Measurements from ENCODE around the gene RAB8B.

RAB8B gene

DNA sequence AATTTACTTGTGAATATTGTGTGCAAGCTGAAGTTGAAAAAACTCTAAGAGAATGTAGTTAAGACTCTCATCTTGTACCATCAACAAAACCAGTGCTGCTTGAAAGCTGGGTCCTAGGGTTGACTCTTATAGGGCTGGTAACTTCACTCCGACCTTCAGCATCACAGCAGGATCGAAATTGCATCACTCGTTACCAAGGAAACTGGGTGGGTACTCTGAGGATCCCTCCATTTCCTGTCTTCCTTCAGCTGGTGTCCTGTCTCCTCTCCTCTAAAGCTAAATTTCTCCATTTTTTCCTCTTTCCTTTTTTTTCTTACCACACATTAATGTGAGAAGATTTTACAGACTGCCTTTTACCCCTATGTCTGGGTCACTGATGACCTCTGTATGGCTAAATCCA, 85.0 kb downstream of the RAB8B start:
- DNase-seq (ENCODE audit: low read depth in 2 of 2) = no peak

DNA sequence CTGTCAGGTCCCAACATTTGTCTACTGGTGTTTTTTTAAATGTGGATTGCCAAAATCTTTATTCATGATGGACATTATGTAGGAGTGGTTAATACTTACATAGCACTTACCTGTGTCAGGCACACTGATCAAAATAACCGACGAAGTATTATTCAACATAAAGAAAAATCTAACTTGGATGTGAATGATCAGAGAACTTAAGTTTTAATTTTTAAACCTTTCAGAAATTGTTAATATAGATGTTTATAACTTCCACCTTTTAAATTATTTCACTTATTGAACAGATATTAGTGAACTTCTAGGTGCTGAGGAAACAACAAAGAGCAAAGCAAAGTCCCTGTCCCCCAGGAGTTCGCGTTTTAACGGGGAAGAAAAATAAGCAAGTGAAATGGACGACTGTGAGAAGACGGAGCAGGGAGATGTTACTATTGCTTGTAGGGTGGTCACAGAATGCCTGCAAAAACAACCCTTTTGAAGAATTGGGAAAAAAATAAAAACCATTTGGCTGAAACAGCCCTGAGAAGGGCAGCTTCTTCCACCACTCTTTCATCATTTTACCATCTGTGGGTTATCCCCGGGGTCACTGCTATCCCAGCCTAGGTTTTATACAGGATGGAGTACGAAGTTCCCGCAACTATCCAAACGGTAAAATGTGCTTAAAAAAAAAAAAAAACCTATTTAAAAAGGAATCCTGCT, 87.1 kb downstream of the RAB8B start:
- DNase-seq (ENCODE audit: low read depth in 2 of 2) = no peak

DNA sequence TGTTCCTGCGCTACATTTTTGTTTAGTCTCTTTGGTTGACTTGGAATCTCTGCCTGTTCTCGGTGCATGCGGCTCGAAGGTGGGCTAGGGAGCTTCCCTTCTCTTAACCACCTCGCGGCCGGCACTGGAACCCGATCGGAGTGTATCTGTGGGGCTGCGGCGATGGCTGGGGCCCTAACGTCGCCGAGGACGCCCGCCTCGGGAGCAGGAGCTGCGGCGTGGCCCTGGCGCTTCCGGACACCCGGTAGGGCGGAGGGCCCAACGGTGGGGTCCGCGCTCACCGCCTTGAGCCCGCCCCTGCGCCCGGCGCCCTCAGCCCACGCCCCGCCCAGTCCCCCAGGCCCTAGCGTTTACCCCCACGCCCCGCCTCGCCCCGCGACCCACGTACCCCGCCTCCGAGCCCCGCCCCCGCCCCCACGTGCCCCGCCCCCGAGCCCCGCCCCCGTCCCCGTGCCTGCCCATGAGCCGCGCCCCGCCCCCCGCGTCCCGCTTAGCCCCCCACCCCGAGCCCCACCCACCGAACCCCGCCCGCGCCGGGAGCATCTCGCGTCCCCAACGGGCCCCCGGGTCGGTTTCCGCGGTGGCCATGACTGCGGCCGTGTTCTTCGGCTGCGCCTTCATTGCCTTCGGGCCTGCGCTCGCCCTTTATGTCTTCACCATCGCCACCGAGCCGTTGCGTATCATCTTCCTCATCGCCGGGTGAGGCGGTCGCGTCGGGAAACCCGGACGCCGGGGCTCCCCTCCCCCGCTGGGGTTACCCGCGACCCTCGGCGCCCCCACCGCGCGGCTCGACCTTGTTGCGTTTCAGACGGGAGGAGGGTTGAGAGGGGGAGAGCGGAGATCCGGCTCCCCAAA, 87.9 kb downstream of the RAB8B start, which contains the start of gene APH1B:
Gene APH1B, plus strand, starts transcription at position 568 of the 855 bp plus-strand sequence. Its CDS starts 19 bp downstream, at position 587.
- peak; percentile 46 to 66 for DNase-seq (ENCODE audit: low read depth in 2 of 2)

DNA sequence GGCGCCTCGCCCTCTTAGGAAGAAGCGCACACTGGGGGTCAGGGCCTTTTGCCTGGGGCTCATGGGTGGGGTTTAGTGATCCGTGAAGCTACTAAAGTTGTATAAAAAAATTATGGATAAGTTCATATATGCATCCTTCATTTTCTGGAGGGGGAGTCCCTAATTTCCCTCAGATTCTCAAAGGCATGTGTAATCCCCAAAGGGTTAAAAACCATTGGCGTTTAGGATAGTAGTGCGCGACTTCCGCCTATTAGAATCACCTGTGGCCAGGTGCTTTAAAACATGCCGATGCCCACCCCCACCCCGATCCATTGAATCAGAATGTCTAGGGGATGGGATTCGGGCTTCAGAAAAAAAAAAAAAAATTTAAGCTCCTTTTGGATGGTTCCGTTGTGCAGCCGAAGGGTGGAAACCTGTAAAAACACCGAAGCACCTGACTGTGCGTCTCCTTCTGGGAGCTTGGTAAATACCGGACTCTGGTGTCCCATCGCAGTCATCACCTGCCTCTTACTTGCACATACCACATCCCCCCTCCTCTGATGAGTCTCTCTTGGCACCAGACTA, 88.6 kb downstream of the RAB8B start:
- DNase-seq (ENCODE audit: low read depth in 2 of 2) = no peak

DNA sequence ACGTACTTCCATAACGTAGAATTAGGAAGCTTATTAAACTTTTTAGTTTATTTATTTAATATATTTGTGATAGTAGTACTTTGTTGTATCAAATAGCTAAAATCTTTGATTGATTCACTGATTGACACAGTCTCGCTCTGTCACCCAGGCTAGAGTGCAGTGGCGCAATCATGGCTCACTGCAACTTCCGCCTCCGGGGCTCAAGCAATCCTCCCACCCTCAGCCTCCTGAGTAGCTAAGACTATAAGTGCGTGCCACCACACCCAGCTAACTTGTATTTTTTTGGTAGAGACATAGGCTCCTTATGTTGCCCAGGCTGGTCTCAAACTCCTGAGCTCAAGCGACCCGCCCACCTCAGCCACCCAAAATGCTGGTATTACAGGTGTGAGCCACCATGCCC, 93.7 kb downstream of the RAB8B start:
- DNase-seq (ENCODE audit: low read depth in 2 of 2) = no peak

DNA sequence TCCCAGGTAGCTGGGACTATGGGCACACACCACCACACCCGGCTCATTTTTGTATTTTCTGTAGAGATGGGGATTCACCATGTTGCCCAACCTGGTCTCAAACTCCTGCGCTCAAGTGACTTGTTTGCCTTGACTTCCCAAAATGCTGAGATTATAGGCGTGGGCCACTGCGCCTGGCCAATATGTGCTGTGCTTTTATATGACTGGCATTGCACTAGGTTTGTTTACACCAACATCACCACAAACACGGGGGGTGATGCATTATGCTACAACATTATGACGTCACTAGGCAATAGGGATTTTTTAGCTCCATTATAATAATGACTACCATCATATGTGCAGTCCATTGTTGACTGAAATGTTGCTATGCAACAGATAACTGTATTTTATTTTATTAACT, 94.9 kb downstream of the RAB8B start:
- no peak for DNase-seq (ENCODE audit: low read depth in 2 of 2)

DNA sequence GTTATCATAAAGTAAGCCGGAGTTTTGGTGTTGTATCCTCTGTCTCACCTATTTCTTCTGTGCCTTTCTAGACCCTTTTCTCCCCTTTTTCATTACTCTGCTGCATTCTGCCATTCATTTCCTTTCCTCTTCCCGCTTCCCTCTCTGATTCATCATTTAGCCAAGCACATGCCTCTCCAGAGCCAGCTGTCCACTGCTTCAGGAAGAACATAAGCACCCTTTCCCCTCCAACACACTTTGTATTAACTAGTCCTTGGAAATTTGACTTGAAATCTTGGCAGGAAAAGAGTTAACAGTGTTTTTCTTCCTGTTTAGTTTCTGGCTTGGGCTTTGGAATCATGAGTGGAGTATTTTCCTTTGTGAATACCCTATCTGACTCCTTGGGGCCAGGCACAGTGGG, 97.7 kb downstream of the RAB8B start:
- DNase-seq (ENCODE audit: low read depth in 2 of 2) = no peak

DNA sequence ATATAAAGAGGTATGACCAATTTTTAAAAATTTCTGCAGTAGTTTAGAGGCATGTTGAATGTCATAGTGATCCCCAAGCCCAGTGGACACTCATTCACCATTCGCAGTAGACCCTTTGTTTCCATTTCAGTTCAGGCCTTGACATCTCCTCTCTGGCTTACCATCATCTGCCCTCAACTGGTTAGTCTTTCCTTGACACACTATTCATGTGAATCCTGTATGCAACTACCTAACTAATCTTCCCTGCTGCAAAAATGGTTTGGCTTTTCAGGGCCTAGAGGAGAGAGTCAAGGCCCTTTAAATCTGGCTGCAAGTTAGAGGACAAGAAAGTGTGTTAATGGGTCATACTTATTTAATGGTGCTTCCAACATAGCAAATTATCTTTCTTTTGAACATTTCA, 98.9 kb downstream of the RAB8B start:
- no peak for DNase-seq (ENCODE audit: low read depth in 2 of 2)

DNA sequence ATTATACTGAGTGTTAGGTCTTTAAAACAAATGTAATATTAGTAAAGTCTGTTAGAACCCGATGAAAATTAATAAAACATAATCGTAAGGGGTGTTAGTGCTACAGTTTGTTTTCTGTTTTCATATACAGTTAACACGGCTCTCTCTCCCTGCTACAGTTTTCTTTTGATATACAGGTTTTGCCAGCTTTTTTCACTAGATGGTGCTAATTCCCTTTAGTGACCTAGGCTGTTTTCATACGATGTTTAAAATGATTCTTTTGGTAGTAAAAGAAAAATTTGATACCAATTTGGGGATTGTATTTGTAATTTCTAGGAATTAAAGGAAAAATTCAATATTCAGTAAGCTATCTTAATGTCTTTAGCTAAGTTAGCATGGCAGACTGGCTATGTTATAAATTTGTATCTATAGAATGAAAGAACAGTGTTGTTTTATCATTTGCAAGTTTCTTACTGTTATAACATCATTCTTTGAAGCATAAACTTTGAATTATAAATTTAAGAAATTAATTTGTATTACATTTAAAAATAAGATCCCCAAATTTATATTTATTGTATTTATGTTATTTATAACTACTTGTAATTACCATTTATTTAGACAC, 99.5 kb downstream of the RAB8B start:
- no peak for DNase-seq (ENCODE audit: low read depth in 2 of 2)

DNA sequence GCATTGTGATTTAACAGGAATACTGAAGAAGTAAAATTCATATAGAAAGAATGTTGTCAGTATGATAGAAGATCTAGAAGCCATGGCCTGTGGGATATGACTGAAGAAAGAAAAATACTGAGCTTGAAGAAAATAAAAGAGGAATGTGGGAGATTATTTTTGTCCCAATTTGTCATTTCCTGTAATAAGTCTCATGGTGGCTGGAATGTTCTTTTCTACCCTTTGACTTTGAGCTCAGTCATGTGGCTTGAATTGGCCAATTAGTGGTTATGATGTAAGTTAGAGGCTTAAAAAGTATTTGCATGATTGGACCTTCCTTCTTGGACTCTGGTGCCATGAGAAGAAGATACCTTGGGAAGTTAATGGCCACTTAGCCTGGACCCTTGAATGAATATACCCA, 102.1 kb downstream of the RAB8B start:
- DNase-seq (ENCODE audit: low read depth in 2 of 2) = no peak

DNA sequence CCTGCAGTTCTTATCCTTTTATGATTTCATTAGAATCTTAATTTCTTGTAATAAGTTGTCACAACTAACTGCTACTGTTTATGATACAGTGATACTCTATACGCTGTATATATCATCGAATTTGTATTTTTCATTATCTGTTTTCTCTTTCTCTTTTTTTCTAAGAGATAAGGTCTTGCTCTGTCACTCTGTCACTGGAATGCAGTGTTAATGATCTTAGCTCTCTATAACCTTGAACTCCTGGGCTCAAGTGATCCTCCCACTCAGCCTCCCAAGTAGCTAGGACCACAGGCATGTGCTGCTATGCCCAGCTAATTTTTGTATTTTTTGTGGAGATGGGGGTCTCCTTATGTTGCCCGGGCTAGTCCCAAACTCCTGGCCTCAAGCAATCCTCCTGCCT, 102.8 kb downstream of the RAB8B start:
- no peak for DNase-seq (ENCODE audit: low read depth in 2 of 2)

DNA sequence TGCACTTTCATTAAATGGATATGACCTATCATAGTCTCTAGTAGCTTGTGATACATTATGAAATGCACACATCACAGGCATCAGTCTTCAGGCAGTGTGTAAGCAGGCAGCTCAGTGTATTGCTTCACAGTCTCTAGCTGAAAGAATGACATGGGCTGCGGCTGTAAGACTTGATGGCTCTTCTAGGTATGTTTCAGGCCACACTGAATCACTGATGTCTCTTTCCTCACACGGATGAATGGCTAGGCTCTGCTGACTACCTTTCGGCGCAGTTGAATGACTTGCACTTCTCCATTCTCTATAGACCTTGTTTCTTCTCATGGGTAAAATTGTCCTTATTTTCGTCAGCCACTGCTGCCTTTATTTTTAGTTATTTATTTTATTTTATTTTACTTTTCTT, 103.4 kb downstream of the RAB8B start:
- no peak for DNase-seq (ENCODE audit: low read depth in 2 of 2)

DNA sequence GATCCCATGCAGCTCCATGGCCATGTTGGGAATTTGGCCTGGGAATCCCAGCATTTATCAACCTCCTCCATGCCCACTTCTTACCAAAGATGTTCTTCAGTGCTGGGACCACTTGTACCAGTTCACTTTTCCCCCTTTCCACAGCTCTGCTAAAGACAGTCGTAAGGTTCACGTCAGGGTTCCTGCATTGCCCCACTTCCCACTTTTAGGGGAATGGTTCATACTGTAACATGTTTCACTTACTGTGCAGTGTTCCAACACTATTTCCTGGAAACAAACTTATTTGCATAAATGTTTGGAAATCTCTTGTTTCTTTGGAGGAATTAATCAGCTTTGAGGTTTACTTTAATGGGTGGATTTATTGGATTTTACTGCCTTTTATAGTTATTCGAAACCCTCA, 105.0 kb downstream of the RAB8B start:
- no peak for DNase-seq (ENCODE audit: low read depth in 2 of 2)

DNA sequence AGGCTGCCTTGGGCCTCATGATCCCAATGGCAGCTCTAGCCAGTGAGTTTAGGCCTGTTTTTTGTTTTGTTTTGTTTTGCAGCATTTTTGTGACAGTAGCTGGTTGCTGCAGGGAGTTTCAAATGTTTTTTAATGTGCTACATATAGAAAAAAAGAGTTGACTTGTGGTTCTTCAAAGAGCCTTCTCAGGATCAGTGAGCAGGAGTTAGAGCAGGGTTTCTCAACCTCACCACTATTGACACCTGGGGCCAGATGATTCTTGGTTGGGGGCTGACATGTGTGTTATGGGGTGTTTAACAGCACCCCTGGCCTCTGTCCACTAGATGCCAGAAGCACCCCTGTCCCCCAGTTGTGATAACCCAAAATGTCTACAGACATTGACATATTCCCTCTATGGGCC, 105.9 kb downstream of the RAB8B start:
- no peak for DNase-seq (ENCODE audit: low read depth in 2 of 2)

DNA sequence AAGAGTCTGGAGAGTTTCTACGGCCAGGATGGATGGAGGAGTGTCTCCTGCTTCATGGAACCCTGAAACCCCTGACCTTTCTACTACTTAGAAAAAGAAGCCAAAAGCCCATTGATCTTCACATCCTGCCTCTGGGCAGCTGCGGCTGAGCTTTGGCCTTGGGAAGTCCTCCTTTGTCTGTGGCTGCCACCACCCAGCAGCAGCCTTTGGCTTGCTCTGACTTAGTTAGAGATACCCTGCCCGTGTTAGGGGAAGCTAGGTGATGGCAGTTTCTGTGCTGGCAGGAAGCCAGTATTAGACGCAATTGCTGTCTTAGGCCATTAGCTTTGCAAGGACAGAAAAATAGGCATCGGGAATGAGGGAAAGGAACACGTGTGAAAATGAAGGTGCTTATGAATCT, 106.8 kb downstream of the RAB8B start:
- DNase-seq (ENCODE audit: low read depth in 2 of 2) = no peak

DNA sequence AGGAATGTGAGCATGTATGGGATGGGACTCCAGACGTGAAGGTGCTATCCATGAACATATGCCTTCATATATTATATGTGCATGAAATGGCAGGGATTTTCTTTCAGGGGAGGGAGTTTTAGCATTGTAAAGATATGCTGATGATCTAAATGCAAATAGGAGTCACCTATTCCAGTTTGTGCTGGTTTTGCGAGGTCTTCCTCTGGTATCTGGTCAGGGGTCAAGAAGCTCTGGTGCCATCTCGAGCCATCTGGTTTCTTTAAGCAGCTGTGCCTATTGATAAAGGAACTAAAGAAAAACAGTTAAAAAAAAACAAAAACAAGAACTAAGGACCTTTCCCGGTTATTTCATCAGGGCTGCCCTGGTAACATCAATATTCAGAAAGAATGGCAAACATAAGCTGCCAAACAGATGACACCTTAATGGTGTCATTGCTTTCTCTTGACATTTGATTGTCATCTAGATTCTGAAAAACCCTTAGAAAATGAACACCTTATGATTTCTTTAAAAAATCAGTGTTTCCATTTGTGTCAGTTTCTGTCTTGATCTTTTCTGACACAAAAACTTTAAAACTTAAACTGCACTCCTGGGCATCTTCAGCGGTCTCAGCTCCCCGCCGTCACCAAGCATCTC, 110.7 kb downstream of the RAB8B start:
- DNase-seq (ENCODE audit: low read depth in 2 of 2) = no peak

DNA sequence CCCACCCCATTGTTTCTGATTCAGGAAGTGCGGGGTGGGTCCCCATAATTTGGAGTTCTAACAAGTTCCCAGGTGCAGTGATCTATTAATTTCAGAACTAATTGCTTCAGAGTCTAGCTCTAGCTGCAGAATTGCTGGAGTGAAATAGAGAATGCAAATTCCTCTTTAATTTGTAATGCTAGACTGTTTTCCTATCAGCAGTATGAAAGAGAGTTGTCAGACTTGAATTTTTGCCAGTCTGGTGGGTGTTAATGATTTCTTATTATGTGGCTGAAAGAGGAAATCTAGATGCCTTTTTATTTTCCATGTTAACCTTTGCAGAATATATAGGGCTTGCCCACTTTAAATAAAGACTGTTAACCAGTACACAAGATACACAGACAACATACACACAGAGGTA, 111.7 kb downstream of the RAB8B start:
- no peak for DNase-seq (ENCODE audit: low read depth in 2 of 2)

DNA sequence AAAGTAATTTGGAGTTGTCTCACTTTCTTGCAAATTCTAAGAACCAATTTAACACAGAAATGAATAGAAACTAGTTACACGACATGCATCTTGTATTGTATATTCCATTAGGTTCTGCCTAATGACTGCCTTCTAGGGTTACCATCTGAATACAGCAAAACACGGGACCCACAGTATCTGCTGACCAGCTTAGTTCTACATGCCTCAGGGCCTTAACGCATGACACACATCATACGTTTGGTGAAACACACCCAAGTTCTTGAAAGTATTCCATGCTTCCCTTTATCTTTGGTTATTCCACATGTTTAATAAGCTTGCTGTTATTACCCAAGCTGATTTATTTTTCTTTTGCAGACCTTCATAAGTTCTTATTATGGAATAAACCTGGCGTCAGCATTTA, 115.9 kb downstream of the RAB8B start:
- no peak for DNase-seq (ENCODE audit: low read depth in 2 of 2)

DNA sequence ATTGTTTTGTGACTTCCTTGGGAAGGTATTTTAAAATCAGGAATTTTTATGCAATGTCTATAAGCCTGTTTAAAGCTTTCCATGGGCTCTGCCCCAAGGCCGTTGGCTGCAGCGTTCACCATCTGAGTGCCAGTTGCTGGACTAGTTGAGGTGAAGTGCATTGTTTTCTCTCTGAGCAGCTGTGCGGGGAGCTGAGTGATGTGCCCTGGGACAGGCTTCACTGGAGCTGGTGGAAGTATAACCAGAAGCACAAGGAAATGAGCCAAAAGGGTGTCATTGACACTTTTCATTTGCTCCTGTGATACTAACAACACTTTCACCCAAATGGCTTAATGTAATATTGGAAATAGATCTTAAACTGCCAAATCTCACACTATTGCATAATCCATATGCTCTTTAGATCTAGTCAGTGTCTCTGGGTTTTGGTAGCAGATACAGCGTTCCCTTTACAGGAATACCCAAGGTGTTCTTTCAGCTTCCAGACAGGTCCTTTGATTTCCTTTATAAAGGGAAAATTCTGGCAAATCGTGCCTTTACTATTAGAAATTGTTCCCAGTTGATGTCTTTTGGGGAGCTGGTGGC, 117.2 kb downstream of the RAB8B start:
- no peak for DNase-seq (ENCODE audit: low read depth in 2 of 2)

DNA sequence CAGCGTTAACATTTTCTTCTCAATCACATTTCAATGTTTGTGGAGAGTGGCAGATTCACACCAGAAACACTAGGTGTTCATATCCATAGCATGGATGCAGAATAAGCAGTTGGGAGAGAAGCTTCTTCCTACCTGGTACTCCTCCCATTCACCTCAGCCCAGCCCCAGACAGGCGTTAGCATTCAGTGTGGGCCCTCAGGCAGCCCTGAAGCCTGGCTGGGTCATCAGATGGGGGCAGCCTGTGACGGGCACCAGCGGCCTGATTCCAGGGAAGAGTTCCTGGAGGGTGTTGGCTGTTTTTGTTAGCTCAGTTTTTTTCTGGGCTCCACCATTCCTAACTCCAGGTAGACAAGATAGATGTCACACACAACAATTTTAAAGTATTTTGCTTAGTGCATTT, 119.1 kb downstream of the RAB8B start:
- no peak for DNase-seq (ENCODE audit: low read depth in 2 of 2)

DNA sequence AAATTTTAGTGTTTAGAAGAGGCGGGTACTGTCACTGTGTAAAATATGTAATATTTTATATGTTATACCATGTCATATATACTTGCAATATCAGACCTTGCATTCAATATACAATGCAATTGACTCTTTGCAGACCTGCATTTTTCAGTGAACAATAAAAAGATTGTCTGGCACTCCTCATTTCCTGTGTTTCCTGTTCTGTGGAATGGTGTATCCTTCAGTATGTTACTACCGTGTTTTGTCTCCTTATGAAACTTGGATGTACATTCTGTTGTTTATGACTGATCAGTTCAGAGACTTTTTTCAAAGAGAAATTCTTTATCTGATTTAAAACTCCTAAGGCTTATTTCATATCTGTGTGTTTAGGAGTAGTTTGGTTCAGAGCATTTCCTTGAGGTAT, 119.5 kb downstream of the RAB8B start:
- DNase-seq (ENCODE audit: low read depth in 2 of 2) = no peak

DNA sequence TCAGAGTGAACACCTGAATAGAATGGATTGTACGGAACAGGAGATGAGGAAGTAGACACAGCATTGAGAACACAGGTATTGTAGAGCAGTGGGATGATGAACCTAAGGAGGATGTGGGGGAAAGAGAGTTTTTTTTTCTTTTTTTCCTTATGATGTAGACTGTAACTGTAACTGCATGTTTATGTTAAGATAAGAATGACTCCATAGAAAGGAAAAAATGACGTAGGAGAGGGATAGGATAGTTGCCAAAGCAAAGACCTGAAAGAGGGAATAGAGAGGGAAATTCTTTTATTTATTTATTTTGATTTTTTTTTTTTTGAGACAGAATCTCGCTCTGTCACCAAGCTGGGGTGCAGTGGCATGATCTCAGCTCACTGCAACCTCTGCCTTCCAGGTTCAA, 121.2 kb downstream of the RAB8B start:
- no peak for DNase-seq (ENCODE audit: low read depth in 2 of 2)

All from stimulated activated CD4-positive, alpha-beta T cell treated with anti-CD3 and anti-CD28 coated beads, Interleukin-1b, Interleukin-23, amount 100 ng/mL, for 1 hour (primary cell).